ENCODE measurements around the gene EMILIN2.

DNA sequence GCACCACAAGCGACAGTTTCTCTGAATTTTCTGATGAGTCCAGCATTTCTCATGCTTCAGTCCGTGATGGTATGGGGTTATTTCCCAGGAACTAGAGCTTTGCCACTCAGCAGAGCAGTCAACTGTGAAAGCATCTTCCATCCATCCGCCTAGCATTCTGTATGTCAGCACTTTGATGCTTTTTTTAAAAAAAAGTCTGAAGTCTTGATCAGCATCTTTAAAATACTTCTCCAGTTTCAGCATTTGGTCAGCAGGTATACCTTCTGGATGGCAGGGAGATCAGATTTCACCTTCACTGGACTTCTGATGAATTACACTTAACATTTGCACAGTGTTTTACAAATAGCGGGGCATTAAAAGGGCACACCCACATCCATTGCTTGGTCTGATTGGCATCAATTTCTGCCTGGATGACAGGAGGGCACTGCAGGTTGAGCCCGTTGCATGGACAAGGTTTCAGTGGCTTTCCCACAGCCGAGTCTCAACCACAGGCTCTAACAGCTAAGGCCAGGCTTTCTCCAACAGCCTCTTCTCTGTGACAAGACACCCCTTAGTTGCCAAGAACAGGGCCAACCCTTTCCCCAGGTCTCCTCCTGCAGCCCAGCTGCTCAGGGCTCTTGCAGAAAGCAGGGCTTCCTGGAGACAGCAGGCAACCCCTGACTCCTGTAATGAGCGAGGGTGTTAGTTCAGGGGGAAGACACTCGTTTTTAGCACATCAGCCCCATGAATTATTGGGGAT lies 54.0 kb downstream of the EMILIN2 start:
- TF ChIP-seq POLR2AphosphoS5 (IDR thresholded peaks at IDR 0.05), result no peak
- TF ChIP-seq POLR2A (IDR thresholded peaks at IDR 0.05), result no peak
- TF ChIP-seq, protein P1, sequence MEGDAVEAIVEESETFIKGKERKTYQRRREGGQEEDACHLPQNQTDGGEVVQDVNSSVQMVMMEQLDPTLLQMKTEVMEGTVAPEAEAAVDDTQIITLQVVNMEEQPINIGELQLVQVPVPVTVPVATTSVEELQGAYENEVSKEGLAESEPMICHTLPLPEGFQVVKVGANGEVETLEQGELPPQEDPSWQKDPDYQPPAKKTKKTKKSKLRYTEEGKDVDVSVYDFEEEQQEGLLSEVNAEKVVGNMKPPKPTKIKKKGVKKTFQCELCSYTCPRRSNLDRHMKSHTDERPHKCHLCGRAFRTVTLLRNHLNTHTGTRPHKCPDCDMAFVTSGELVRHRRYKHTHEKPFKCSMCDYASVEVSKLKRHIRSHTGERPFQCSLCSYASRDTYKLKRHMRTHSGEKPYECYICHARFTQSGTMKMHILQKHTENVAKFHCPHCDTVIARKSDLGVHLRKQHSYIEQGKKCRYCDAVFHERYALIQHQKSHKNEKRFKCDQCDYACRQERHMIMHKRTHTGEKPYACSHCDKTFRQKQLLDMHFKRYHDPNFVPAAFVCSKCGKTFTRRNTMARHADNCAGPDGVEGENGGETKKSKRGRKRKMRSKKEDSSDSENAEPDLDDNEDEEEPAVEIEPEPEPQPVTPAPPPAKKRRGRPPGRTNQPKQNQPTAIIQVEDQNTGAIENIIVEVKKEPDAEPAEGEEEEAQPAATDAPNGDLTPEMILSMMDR (IDR thresholded peaks at IDR 0.05), result no peak
